ENCODE data around the gene SEBOX.

The SEBOX gene

DNA sequence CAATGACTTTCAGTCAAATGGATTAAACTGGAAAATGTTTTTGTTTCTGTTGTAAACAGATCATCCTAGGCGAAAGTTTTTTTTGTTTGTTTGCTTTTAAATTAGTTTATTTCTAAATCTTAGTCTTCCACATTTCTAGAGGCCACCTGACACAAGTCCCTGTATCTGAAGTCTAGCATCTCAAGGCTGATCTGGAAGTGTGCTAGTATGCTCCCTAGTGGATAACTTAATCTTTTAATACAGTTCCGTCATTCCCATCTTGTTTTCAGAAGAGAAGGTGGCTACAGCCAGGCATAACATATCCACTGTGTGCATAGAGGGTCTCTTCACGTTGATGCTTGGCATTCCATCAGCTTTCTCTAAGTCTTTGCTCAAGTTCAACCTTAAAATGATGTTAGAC is 37.3 kb downstream of the SEBOX start:
- H2AFZ ChIP-seq (ENCODE audit: low read length) = no peak overlapping the region
- H4K20me1 ChIP-seq (ENCODE audit: insufficient read depth, low read length) = no peaks in the 10 kb centered on the region
- peaks cover 4% of the 10 kb centered on the region for H3K4me1 ChIP-seq (ENCODE audit: insufficient read depth, low read length, severe bottlenecking)
- no peak overlapping the region for H3K9ac ChIP-seq (ENCODE audit: low read length)
- no peak overlapping the region for H3K27ac ChIP-seq (ENCODE audit: low read depth, low read length, poor library complexity, severe bottlenecking)
- H3K9me2 ChIP-seq (ENCODE audit: low read depth, low read length) = no peaks in the 10 kb centered on the region
- TF ChIP-seq, protein P1, sequence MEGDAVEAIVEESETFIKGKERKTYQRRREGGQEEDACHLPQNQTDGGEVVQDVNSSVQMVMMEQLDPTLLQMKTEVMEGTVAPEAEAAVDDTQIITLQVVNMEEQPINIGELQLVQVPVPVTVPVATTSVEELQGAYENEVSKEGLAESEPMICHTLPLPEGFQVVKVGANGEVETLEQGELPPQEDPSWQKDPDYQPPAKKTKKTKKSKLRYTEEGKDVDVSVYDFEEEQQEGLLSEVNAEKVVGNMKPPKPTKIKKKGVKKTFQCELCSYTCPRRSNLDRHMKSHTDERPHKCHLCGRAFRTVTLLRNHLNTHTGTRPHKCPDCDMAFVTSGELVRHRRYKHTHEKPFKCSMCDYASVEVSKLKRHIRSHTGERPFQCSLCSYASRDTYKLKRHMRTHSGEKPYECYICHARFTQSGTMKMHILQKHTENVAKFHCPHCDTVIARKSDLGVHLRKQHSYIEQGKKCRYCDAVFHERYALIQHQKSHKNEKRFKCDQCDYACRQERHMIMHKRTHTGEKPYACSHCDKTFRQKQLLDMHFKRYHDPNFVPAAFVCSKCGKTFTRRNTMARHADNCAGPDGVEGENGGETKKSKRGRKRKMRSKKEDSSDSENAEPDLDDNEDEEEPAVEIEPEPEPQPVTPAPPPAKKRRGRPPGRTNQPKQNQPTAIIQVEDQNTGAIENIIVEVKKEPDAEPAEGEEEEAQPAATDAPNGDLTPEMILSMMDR (IDR thresholded peaks at IDR 0.05; ENCODE audit: low read length) = no peak
- no peak for TF ChIP-seq EZH2 (IDR thresholded peaks at IDR 0.05; ENCODE audit: borderline replicate concordance, low read length)
- H3K9me3 ChIP-seq (ENCODE audit: low read length) = no peaks in the 10 kb centered on the region
- H3K36me3 ChIP-seq (ENCODE audit: insufficient read depth, low read length) = peaks cover 58% of the 10 kb centered on the region
- H3K79me2 ChIP-seq (ENCODE audit: insufficient read depth, low read length) = peaks cover 19% of the 10 kb centered on the region
- H3K4me2 ChIP-seq (ENCODE audit: low read length) = no peak overlapping the region
- H3K4me3 ChIP-seq (ENCODE audit: low read depth, low read length, poor library complexity, severe bottlenecking) = no peak overlapping the region
- no peaks in the 10 kb centered on the region for H3K27me3 ChIP-seq (ENCODE audit: insufficient read depth, low read length)
- H3F3A ChIP-seq (ENCODE audit: insufficient read depth, low read length) = no peaks in the 10 kb centered on the region

- Histone ChIP-seq H2AFZ (ENCODE audit: low read length) (no peak overlapping the region), H3K27me3 (ENCODE audit: insufficient read depth, low read length) (no peaks in the 10 kb centered on the region), H3K9me3 (ENCODE audit: low read length) (no peaks in the 10 kb centered on the region), H3K4me1 (ENCODE audit: insufficient read depth, low read length, severe bottlenecking) (peaks cover 4% of the 10 kb centered on the region), H4K20me1 (ENCODE audit: insufficient read depth, low read length) (no peaks in the 10 kb centered on the region), H3K9ac (ENCODE audit: low read length) (no peak overlapping the region), H3K4me2 (ENCODE audit: low read length) (no peak overlapping the region), H3K36me3 (ENCODE audit: insufficient read depth, low read length) (peaks cover 63% of the 10 kb centered on the region), H3F3A (ENCODE audit: insufficient read depth, low read length) (no peaks in the 10 kb centered on the region), H3K9me2 (ENCODE audit: low read depth, low read length) (no peaks in the 10 kb centered on the region), H3K79me2 (ENCODE audit: insufficient read depth, low read length) (peaks cover 24% of the 10 kb centered on the region), H3K27ac (ENCODE audit: low read depth, low read length, poor library complexity, severe bottlenecking) (no peak overlapping the region), H3K4me3 (ENCODE audit: low read depth, low read length, poor library complexity, severe bottlenecking) (no peak overlapping the region)
- no peak for TF ChIP-seq EZH2 (IDR thresholded peaks at IDR 0.05; ENCODE audit: borderline replicate concordance, low read length)
- TF ChIP-seq, protein P1 (IDR thresholded peaks at IDR 0.05; ENCODE audit: low read length) = no peak
Measured at GRCh38 chr17:28327031-28327607, 37.9 kb downstream of the SEBOX start.

DNA sequence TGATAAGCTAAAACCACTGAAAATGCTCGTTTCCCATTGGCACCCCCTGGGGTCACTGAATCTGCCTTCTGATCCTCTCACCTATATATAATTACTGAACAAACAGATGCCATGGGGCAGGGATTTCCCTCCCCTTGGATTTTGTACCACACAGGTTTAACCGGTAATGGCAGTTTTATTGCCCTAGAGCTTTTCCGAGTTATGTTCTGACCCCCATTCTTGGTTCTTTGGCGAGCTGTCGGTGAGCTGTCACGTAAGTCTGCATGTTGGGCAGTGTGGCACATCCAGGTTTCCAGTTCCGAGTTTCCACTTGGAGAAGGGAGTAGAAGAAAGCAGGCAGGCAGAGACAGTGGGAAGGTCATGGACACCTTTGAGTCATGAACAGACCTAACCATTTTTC is 38.9 kb downstream of the SEBOX start:
- Histone ChIP-seq H3K36me3 (ENCODE audit: insufficient read depth, low read length) (peaks cover 60% of the 10 kb centered on the region), H4K20me1 (ENCODE audit: insufficient read depth, low read length) (no peaks in the 10 kb centered on the region), H3K27ac (ENCODE audit: low read depth, low read length, poor library complexity, severe bottlenecking) (no peak overlapping the region), H3K9ac (ENCODE audit: low read length) (no peak overlapping the region), H3K9me3 (ENCODE audit: low read length) (no peaks in the 10 kb centered on the region), H3K4me2 (ENCODE audit: low read length) (no peak overlapping the region), H3F3A (ENCODE audit: insufficient read depth, low read length) (no peaks in the 10 kb centered on the region), H3K9me2 (ENCODE audit: low read depth, low read length) (no peaks in the 10 kb centered on the region), H3K27me3 (ENCODE audit: insufficient read depth, low read length) (no peaks in the 10 kb centered on the region), H3K4me3 (ENCODE audit: low read depth, low read length, poor library complexity, severe bottlenecking) (no peak overlapping the region), H3K79me2 (ENCODE audit: insufficient read depth, low read length) (peaks cover 34% of the 10 kb centered on the region), H3K4me1 (ENCODE audit: insufficient read depth, low read length, severe bottlenecking) (peaks cover 12% of the 10 kb centered on the region), H2AFZ (ENCODE audit: low read length) (no peak overlapping the region)
- TF ChIP-seq EZH2 (IDR thresholded peaks at IDR 0.05; ENCODE audit: borderline replicate concordance, low read length) = no peak

- Histone ChIP-seq H4K20me1 (ENCODE audit: insufficient read depth, low read length) (no peaks in the 10 kb centered on the region), H3K4me1 (ENCODE audit: insufficient read depth, low read length, severe bottlenecking) (peaks cover 21% of the 10 kb centered on the region), H3K9ac (ENCODE audit: low read length) (no peak overlapping the region)
Measured at GRCh38 chr17:28325211-28325610, 39.8 kb downstream of the SEBOX start.

More at GRCh38 chr17:28325211-28325610, 39.8 kb downstream of the SEBOX start:
- Histone ChIP-seq H3K27me3 (ENCODE audit: insufficient read depth, low read length) (no peaks in the 10 kb centered on the region), H3K9me3 (ENCODE audit: low read length) (no peaks in the 10 kb centered on the region), H3K4me2 (ENCODE audit: low read length) (no peak overlapping the region), H3K36me3 (ENCODE audit: insufficient read depth, low read length) (peaks cover 63% of the 10 kb centered on the region), H3K79me2 (ENCODE audit: insufficient read depth, low read length) (peaks cover 43% of the 10 kb centered on the region), H3K27ac (ENCODE audit: low read depth, low read length, poor library complexity, severe bottlenecking) (no peak overlapping the region), H3K9me2 (ENCODE audit: low read depth, low read length) (no peaks in the 10 kb centered on the region), H3K4me3 (ENCODE audit: low read depth, low read length, poor library complexity, severe bottlenecking) (no peak overlapping the region), H3F3A (ENCODE audit: insufficient read depth, low read length) (no peaks in the 10 kb centered on the region), H2AFZ (ENCODE audit: low read length) (no peak overlapping the region)
- TF ChIP-seq, protein P1 (IDR thresholded peaks at IDR 0.05; ENCODE audit: low read length) = no peak
- TF ChIP-seq EZH2 (IDR thresholded peaks at IDR 0.05; ENCODE audit: borderline replicate concordance, low read length) = no peak
